ENCODE data around the gene SMIM35. TPM values are rescaled to one million over a fixed set of nuclear protein-coding genes. Genes with fewer than 3 reads are reported as not detected.

SMIM35 gene
- total and polyA plus RNA-seq, 2 donors (not counting 3 experiments of a cell fraction or from before 2014, with no cell fraction given): not detected

GRCh38 chr11:118117790-118118601 lies 31.2 kb upstream of the SMIM35 start:
- Histone ChIP-seq H3K9me1 (replicated peaks; ENCODE audit: control insufficient read depth, extremely low read depth, insufficient read depth, low read length) (no peaks in the 10 kb centered on the region), H2AFZ (ENCODE audit: low read depth, low read length) (no peak overlapping the region), H3K27me3 (ENCODE audit: control insufficient read depth in 2 of 2, insufficient read depth in 2 of 2, low read length in 2 of 2) (peaks cover 10 to 26% of the 10 kb centered on the region in 2 experiments), H3K4me1 (ENCODE audit: control insufficient read depth, extremely low read depth, insufficient read depth, low read length) (no peaks in the 10 kb centered on the region), H3K9ac (replicated peaks; ENCODE audit: extremely low read depth, insufficient read depth, low read length) (no peak overlapping the region), H3K4me2 (ENCODE audit: insufficient read depth, low read length) (no peak overlapping the region), H3K79me2 (ENCODE audit: control insufficient read depth, insufficient read depth, low read length) (no peaks in the 10 kb centered on the region), H3K36me3 (ENCODE audit: control insufficient read depth in 2 of 2, extremely low read depth in 1 of 2, insufficient read depth in 2 of 2, low read length in 2 of 2) (no peaks in the 10 kb centered on the region), H3K9me3 (replicated peaks; ENCODE audit: control insufficient read depth, insufficient read depth, low read length) (no peaks in the 10 kb centered on the region), H4K20me1 (replicated peaks; ENCODE audit: control insufficient read depth, extremely low read depth, insufficient read depth, low read length) (no peaks in the 10 kb centered on the region), H3K27ac (ENCODE audit: insufficient read depth, low read depth, low read length) (no peak overlapping the region), H3K4me3 (replicated peaks in 1 of 3; ENCODE audit: insufficient read depth in 1 of 3, low read depth in 1 of 3, low read length in 3 of 3) (no peak overlapping the region)
- FAIRE-seq: no peak
- no peak for DNase-seq (ENCODE audit: low read depth, low spot score)
- TF ChIP-seq JUN (IDR thresholded peaks at IDR 0.05; ENCODE audit: borderline replicate concordance, insufficient read depth, insufficient read length, low read depth) (no peak), EZH2 (IDR thresholded peaks at IDR 0.05; ENCODE audit: borderline replicate concordance, low read depth, low read length, severe bottlenecking) (no peak), MYC (IDR thresholded peaks at IDR 0.05; ENCODE audit: low read depth, low read length) (no peak), MAX (IDR thresholded peaks at IDR 0.05; ENCODE audit: insufficient read depth, insufficient read length) (no peak), FOS (IDR thresholded peaks at IDR 0.05; ENCODE audit: borderline replicate concordance, insufficient read depth, low read length) (no peak), POLR2A (IDR thresholded peaks at IDR 0.05; ENCODE audit: low read depth, low read length) (no peak), GATA2 (IDR thresholded peaks at IDR 0.05; ENCODE audit: insufficient read depth, insufficient read length, low read depth, low read length) (no peak), POLR2AphosphoS5 (IDR thresholded peaks at IDR 0.05; ENCODE audit: insufficient read depth, low read depth, low read length) (no peak)
- TF ChIP-seq, protein P1, sequence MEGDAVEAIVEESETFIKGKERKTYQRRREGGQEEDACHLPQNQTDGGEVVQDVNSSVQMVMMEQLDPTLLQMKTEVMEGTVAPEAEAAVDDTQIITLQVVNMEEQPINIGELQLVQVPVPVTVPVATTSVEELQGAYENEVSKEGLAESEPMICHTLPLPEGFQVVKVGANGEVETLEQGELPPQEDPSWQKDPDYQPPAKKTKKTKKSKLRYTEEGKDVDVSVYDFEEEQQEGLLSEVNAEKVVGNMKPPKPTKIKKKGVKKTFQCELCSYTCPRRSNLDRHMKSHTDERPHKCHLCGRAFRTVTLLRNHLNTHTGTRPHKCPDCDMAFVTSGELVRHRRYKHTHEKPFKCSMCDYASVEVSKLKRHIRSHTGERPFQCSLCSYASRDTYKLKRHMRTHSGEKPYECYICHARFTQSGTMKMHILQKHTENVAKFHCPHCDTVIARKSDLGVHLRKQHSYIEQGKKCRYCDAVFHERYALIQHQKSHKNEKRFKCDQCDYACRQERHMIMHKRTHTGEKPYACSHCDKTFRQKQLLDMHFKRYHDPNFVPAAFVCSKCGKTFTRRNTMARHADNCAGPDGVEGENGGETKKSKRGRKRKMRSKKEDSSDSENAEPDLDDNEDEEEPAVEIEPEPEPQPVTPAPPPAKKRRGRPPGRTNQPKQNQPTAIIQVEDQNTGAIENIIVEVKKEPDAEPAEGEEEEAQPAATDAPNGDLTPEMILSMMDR (IDR thresholded peaks at IDR 0.05; ENCODE audit: extremely low read depth in 1 of 2, insufficient read depth in 1 of 2, low read depth in 1 of 2, low read length in 2 of 2): no peak
- dilution Hi-C loops (cut with MboI; ENCODE audit: extremely low pct_ligation_motif_present, low sequenced_read_pairs) (no loop called here), intact Hi-C loops (cut with micrococcal nuclease) (no loop called here)
- POLR2A ChIA-PET: no interaction called here
- BruUV-seq (replicated peaks): no TSS peak
- CTCF ChIA-PET: interaction anchor here (1.0 kb wide), 1 partner anchor 253 kb away, joined by 3 read pairs; no protein-coding TSS in a partner anchor

All from endothelial cell of umbilical vein (primary cell).